HCT116 (cell line): ENCODE data around the gene VASH2. TPM values are rescaled to one million over a fixed set of nuclear protein-coding genes. Genes with fewer than 3 reads are reported as not detected.

Experiments
- ATAC-seq: fragments of 200-7000 bp; cut with Tn5 transposase; 2 replicates; pipeline ENCODE4 v1.9.1; 2020; ENCODE audit warnings: mild to moderate bottlenecking, moderate library complexity
- BruUV-seq: library from RNA; stranded (reverse); fragments of 400-500 nt; replicated peaks from 2 replicates; lab custom pipeline; 2021; lab: Mats Ljungman, UMichigan
- CTCF ChIA-PET: fragments of 300-600 bp; sonication (Branson Sonifier 250); formaldehyde crosslinking; loops from one replicate; lab custom pipeline; 2021; ENCODE audit warnings: antibody characterized with exemption; lab: Charles Lee
- POLR2A ChIA-PET: fragments of 300-600, 350-600 bp; sonication (Branson Sonifier 250); formaldehyde crosslinking; loops from one replicate; lab custom pipeline; 2021; ENCODE audit warnings: antibody characterized with exemption; lab: Charles Lee
- RAD21 ChIA-PET, 2 experiments: fragments of 300-600 bp; sonication (Branson Sonifier 250); formaldehyde crosslinking; loops; one replicate each; lab custom pipeline; 2023; ENCODE audit warnings: low total read pairs in 2 of 2; ENCODE audit not compliant: uncharacterized antibody in 2 of 2, unreplicated experiment in 2 of 2, low non-redundant PET in 1 of 2; lab: Charles Lee
- DNase-seq: peaks from one replicate; pipeline ENCODE4 v3.0.0-alpha.2; 2010; ENCODE audit warnings: low read depth, low spot score
- H2AFZ ChIP-seq: fragments of 200-600 bp; shearing (Covaris generic), sonication (generic); 2 replicates; pipeline ENCODE4 v1.6.1; 2017; ENCODE audit warnings: low read depth, mixed run types, mixed read lengths, antibody characterized with exemption, low read length; ENCODE audit not compliant: poor library complexity, severe bottlenecking
- H3K27ac ChIP-seq: 2 replicates; pipeline ENCODE4 v1.5.1; 2012; ENCODE audit warnings: low read depth, low read length
- H3K27me3 ChIP-seq: fragments of 200-600 bp; sonication (generic); 2 replicates; pipeline ENCODE4 v1.6.1; 2016; ENCODE audit warnings: mixed run types, low read length, mixed read lengths; ENCODE audit not compliant: insufficient read depth
- H3K36me3 ChIP-seq, 2 experiments: fragments of 200-500 bp in 1 of 2; fragments of 200-600 bp in 1 of 2; sonication (Bioruptor generic) in 1 of 2; sonication (generic) in 1 of 2; 2 replicates each; pipeline versions ENCODE4 v1.5.1 to v1.6.1; 2014 to 2016; ENCODE audit warnings: low read length in 2 of 2, inconsistent platforms in 1 of 2, mixed read lengths in 1 of 2, mixed run types in 1 of 2; ENCODE audit not compliant: insufficient read depth in 2 of 2, control insufficient read depth in 1 of 2
- H3K4me1 ChIP-seq, 2 experiments: fragments of 200-600 bp in 1 of 2; sonication (generic) in 1 of 2; 2 replicates each; pipeline versions ENCODE4 v1.5.1 to v1.6.1; 2012 to 2017; ENCODE audit warnings: low read length in 2 of 2, inconsistent platforms in 1 of 2, mild to moderate bottlenecking in 1 of 2, mixed read lengths in 1 of 2, mixed run types in 1 of 2, moderate library complexity in 1 of 2; ENCODE audit not compliant: insufficient read depth in 2 of 2, control insufficient read depth in 1 of 2
- H3K4me2 ChIP-seq: fragments of 200-600 bp; sonication (generic); 2 replicates; pipeline ENCODE4 v1.6.1; 2017; ENCODE audit warnings: mixed run types, low read length, mixed read lengths
- H3K4me3 ChIP-seq, 2 experiments: fragments of 200-600 bp in 1 of 2; sonication (generic) in 1 of 2; replicated peaks in 1 of 2; 2 replicates each; pipeline ENCODE4 v1.5.1; 2011 to 2016; ENCODE audit warnings: low read length in 2 of 2, control low read depth in 1 of 2, low read depth in 1 of 2, mild to moderate bottlenecking in 1 of 2, mixed read lengths in 1 of 2, mixed run types in 1 of 2
- H3K79me2 ChIP-seq: fragments of 200-600 bp; sonication (generic); 2 replicates; pipeline ENCODE4 v1.6.1; 2017; ENCODE audit warnings: mild to moderate bottlenecking, mixed run types, low read length, moderate library complexity, mixed read lengths; ENCODE audit not compliant: insufficient read depth
- H3K9ac ChIP-seq: fragments of 200-600 bp; sonication (generic); 2 replicates; pipeline ENCODE4 v1.6.1; 2016; ENCODE audit warnings: low read length, mixed read lengths
- H3K9me2 ChIP-seq: fragments of 200-600 bp; sonication (generic), shearing (Covaris generic); 2 replicates; pipeline ENCODE4 v1.6.1; 2017; ENCODE audit warnings: mixed run types, mild to moderate bottlenecking, moderate library complexity; ENCODE audit not compliant: insufficient read depth
- H3K9me3 ChIP-seq, 2 experiments: fragments of 200-500 bp in 1 of 2; fragments of 200-600 bp in 1 of 2; sonication (Bioruptor generic) in 1 of 2; sonication (generic) in 1 of 2; 2 replicates each; pipeline ENCODE4 v1.6.1; 2014 to 2017; ENCODE audit warnings: low read length in 2 of 2, mixed read lengths in 2 of 2, inconsistent platforms in 1 of 2, low read depth in 1 of 2, mild to moderate bottlenecking in 1 of 2, mixed run types in 1 of 2, moderate library complexity in 1 of 2; ENCODE audit not compliant: control insufficient read depth in 1 of 2, insufficient read depth in 1 of 2
- H4K20me1 ChIP-seq: fragments of 200-600 bp; sonication (generic), shearing (Covaris generic); 2 replicates; pipeline ENCODE4 v1.6.1; 2017; ENCODE audit warnings: mixed run types, mild to moderate bottlenecking, moderate library complexity; ENCODE audit not compliant: insufficient read depth
- CTCF ChIP-seq, 3 experiments: fragments of 200-600 bp in 1 of 3; sonication (generic) in 1 of 3; IDR thresholded peaks in 2 of 3; conservative IDR thresholded peaks in 1 of 3; 2 replicates each; pipeline ENCODE4 v1.5.1; 2012 to 2017; ENCODE audit warnings: low read depth in 2 of 3, low read length in 2 of 3, antibody characterized with exemption in 1 of 3, borderline replicate concordance in 1 of 3, control low read depth in 1 of 3, mild to moderate bottlenecking in 1 of 3, mixed read lengths in 1 of 3, mixed run types in 1 of 3, moderate library complexity in 1 of 3; ENCODE audit not compliant: insufficient read depth in 1 of 3
- EGR1 ChIP-seq: IDR thresholded peaks from 2 replicates; pipeline ENCODE4 v1.6.1; 2012; ENCODE audit warnings: low read depth
- ELF1 ChIP-seq: IDR thresholded peaks from 2 replicates; pipeline ENCODE4 v1.6.1; 2012; ENCODE audit warnings: low read depth, borderline replicate concordance
- FOSL1 ChIP-seq: IDR thresholded peaks from 2 replicates; pipeline ENCODE4 v1.6.1; 2012; ENCODE audit warnings: low read depth
- POLR2A ChIP-seq: IDR thresholded peaks from 2 replicates; pipeline ENCODE4 v1.7.0; 2011; ENCODE audit warnings: borderline replicate concordance; ENCODE audit not compliant: insufficient read depth, insufficient read length; ENCODE audit errors: extremely low read depth
- POLR2AphosphoS5 ChIP-seq: IDR thresholded peaks from 2 replicates; pipeline ENCODE4 v1.6.1; 2011; ENCODE audit warnings: mild to moderate bottlenecking, low read depth, low read length, moderate library complexity
- RAD21 ChIP-seq: IDR thresholded peaks from 2 replicates; pipeline ENCODE4 v1.6.1; 2012; ENCODE audit warnings: low read depth, mild to moderate bottlenecking
- SP1 ChIP-seq: IDR thresholded peaks from 2 replicates; pipeline ENCODE4 v1.6.1; 2012; ENCODE audit warnings: low read depth
- ZFX ChIP-seq: fragments of 450-650 bp; IDR thresholded peaks from 2 replicates; pipeline ENCODE4 v1.6.1; 2017
- intact Hi-C: fragments of 100-400 bp; cut with micrococcal nuclease; formaldehyde crosslinking; loops from 2 replicates; pipeline ENCODE4 v1.10.0; 2022
- total RNA-seq: library from RNA; stranded (reverse); gene quantifications from one replicate; pipeline ENCODE4 v1.2.1, GENCODE V29; 2021; ENCODE audit not compliant: unreplicated experiment
- TF ChIP-seq, protein P1 (sequence below): IDR thresholded peaks from 2 replicates; pipeline ENCODE4 v1.6.1; 2012; ENCODE audit warnings: low read depth

Gene VASH2
- total RNA-seq, 1 experiment from 2014 or later: 5.7 TPM

DNA sequence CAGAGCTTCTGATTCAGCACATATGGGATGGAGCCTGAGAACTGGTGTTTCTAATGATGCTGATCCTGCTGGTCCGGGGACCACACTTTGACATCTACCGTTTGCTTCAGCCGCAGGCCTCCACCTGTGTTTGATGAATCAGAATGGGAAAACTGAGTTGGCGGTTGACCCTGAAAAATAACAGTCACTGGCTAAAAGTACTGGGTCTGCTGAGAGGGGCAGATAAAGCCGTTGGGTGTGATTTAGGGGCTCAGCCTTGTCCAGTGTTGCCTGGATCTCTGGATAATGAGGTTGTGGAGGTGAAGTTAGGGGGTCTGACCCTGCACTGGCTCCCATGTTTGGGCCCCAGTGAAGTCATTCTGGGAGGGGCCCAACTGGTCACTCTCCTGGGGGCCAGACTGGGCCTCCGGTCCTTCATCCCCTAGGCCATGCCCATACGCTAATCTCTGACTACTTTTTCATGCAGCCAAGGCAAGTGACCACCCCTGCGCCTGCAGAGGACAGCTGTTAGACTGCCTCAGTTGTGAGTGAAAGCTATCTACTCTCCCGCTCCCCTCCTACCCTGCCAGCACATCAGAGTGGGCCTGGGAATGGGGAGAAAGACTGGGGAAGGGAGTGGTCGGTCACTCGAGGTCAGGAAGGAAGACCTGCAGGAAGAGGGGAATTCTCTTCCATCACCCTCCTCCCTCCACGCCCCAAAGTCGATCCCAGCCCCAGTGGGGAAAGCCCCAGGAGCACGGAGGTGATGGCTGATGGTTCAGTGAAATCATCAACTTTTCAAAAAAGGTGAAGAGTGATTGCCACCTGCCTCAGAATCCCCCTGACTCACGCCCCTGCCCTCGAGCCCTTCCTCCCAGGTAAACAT lies 27.7 kb downstream of the VASH2 start:
- H2AFZ ChIP-seq: no peak overlapping the region
- ChIA-PET CTCF (no interaction called here), POLR2A (no interaction called here), RAD21 (no interaction called here)
- intact Hi-C loops: no loop called here
- H3K27me3 ChIP-seq: no peaks in the 10 kb centered on the region
- H3K79me2 ChIP-seq: no peaks in the 10 kb centered on the region
- DNase-seq: no peak
- no peaks in the 10 kb centered on the region for H3K9me2 ChIP-seq
- no peaks in the 10 kb centered on the region for H3K4me1 ChIP-seq
- TF ChIP-seq EGR1 (no peak), POLR2AphosphoS5 (no peak), POLR2A (no peak), SP1 (no peak), FOSL1 (no peak), ELF1 (no peak), ZFX (no peak), RAD21 (no peak), CTCF (IDR thresholded peaks at IDR 0.05 in 2 of 3, conservative IDR thresholded peaks at IDR 0.05 in 1 of 3; ENCODE audit: borderline replicate concordance in 1 of 3, insufficient read depth in 1 of 3, low read depth in 2 of 3, low read length in 2 of 3) (no peak)
- TF ChIP-seq, protein P1, sequence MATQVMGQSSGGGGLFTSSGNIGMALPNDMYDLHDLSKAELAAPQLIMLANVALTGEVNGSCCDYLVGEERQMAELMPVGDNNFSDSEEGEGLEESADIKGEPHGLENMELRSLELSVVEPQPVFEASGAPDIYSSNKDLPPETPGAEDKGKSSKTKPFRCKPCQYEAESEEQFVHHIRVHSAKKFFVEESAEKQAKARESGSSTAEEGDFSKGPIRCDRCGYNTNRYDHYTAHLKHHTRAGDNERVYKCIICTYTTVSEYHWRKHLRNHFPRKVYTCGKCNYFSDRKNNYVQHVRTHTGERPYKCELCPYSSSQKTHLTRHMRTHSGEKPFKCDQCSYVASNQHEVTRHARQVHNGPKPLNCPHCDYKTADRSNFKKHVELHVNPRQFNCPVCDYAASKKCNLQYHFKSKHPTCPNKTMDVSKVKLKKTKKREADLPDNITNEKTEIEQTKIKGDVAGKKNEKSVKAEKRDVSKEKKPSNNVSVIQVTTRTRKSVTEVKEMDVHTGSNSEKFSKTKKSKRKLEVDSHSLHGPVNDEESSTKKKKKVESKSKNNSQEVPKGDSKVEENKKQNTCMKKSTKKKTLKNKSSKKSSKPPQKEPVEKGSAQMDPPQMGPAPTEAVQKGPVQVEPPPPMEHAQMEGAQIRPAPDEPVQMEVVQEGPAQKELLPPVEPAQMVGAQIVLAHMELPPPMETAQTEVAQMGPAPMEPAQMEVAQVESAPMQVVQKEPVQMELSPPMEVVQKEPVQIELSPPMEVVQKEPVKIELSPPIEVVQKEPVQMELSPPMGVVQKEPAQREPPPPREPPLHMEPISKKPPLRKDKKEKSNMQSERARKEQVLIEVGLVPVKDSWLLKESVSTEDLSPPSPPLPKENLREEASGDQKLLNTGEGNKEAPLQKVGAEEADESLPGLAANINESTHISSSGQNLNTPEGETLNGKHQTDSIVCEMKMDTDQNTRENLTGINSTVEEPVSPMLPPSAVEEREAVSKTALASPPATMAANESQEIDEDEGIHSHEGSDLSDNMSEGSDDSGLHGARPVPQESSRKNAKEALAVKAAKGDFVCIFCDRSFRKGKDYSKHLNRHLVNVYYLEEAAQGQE: no peak
- no peak overlapping the region for H3K4me2 ChIP-seq
- H4K20me1 ChIP-seq: no peaks in the 10 kb centered on the region
- no peak overlapping the region for H3K9ac ChIP-seq
- BruUV-seq: no TSS peak
- ATAC-seq: no peak
- no peak overlapping the region for H3K27ac ChIP-seq
- H3K4me3 ChIP-seq: no peak overlapping the region
- no peaks in the 10 kb centered on the region; a peak in 1 of 4 replicates for H3K36me3 ChIP-seq
- no peaks in the 10 kb centered on the region for H3K9me3 ChIP-seq
